Measurements from ENCODE around the gene PRKD2.
A peak's percentile ranks its signal among the peaks of the same experiment; 100 is the strongest.
"Not testable (repeated sequence)": the region's sequence is repeated elsewhere in the genome, so short reads cannot be mapped to it uniquely, and the experiment has no call there.

The PRKD2 gene

DNA sequence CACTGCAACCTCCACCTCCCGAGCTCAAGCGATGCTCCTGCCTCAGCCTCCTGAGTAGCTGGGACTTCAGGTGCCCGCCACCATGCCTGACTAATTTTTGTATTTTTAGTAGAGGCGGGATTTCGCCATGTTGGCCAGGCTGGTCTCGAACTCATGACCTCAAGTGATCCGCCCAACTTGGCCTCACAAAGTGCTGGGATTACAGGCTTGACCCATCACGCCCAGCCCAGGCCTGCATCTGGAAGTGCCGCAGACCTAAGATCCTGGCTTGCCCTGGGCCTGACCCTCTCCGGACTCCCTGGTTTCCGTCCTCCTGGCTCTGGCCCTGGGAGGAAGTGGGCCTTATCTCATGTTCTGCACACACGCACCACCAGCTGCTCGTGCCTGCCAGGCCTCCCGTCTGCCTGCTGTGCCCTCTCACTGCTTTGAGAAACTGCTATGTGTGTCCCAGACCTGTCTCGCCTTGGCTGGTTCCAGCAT, 87.3 kb downstream of the PRKD2 start:
- no peak for DNase-seq

GRCh38 chr19:46628970-46629369, 87.9 kb downstream of the PRKD2 start:
- not testable (repeated sequence) for DNase-seq

- DNase-seq = no peak
Observed at GRCh38 chr19:46626446-46626845, 90.5 kb downstream of the PRKD2 start.

DNA sequence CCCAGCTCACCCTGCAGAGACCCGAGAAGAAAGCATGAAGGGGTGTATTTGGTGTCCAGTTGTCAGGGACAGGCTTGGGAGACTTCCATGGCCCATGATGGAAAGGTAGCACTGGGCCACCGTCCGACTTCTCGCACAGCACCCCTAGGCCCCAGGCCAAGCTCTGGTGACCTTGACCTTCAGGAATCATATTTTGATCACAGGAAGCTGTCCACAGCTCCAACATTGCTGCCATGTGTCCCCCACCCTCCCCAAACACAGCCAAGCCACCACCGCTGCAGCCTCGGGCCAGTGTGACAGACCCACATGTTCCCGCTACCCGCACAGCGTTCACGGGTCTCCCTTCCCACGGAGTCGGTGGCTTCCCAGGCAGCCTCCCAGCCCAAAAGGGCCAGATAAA, 91.2 kb downstream of the PRKD2 start:
- DNase-seq = no peak

GRCh38 chr19:46624958-46625661, 91.8 kb downstream of the PRKD2 start, which contains the start of gene PTGIR:
Gene PTGIR, minus strand, starts transcription at chr19:46625089. Its CDS starts 864 bp downstream, at chr19:46624225.
- peak; percentile 48 for DNase-seq
